Neural cell (in vitro differentiated cells): ENCODE measurements around the gene RET. TPM values are rescaled to one million over a fixed set of nuclear protein-coding genes. Genes with fewer than 3 reads are reported as not detected.

Experiments
- H2AFZ ChIP-seq: fragments of 200-600, 300-800 bp; sonication (generic), shearing (Covaris generic); 2 replicates; pipeline ENCODE4 v1.6.0; 2014; ENCODE audit warnings: low read depth, mild to moderate bottlenecking, antibody characterized with exemption, low read length, moderate library complexity
- H3F3A ChIP-seq: fragments of 200-600 bp; shearing (Covaris generic); 2 replicates; pipeline ENCODE4 v1.6.1; 2016; ENCODE audit warnings: mild to moderate bottlenecking, moderate library complexity, mixed read lengths, antibody characterized with exemption, low read length; ENCODE audit not compliant: insufficient read depth, poor library complexity, severe bottlenecking
- H3K27ac ChIP-seq: fragments of 200-600, 300-800 bp; sonication (generic), shearing (Covaris generic); 2 replicates; pipeline ENCODE4 v1.5.1; 2014; ENCODE audit warnings: mild to moderate bottlenecking, low read length, moderate library complexity
- H3K27me3 ChIP-seq: fragments of 300-800, 200-600 bp; sonication (generic), shearing (Covaris generic); 2 replicates; pipeline ENCODE4 v1.6.0; 2014; ENCODE audit warnings: mild to moderate bottlenecking, low read depth, low read length, moderate library complexity; ENCODE audit not compliant: insufficient read depth
- H3K36me3 ChIP-seq: fragments of 300-800, 200-600 bp; sonication (generic), shearing (Covaris generic); 2 replicates; pipeline ENCODE4 v1.5.1; 2014; ENCODE audit warnings: mild to moderate bottlenecking, antibody characterized with exemption, low read length, moderate library complexity; ENCODE audit not compliant: insufficient read depth
- H3K4me2 ChIP-seq: fragments of 300-800, 200-600 bp; sonication (generic), shearing (Covaris generic); 2 replicates; pipeline ENCODE4 v1.6.0; 2014; ENCODE audit warnings: mild to moderate bottlenecking, low read length
- H3K4me3 ChIP-seq: fragments of 300-800, 200-600 bp; sonication (generic), shearing (Covaris generic); 2 replicates; pipeline ENCODE4 v1.5.1; 2014; ENCODE audit warnings: mild to moderate bottlenecking, low read length, moderate library complexity
- H3K79me2 ChIP-seq: fragments of 200-600 bp; shearing (Covaris generic); replicated peaks from 2 replicates; pipeline ENCODE4 v1.6.0; 2014; ENCODE audit warnings: mild to moderate bottlenecking, low read length, moderate library complexity; ENCODE audit not compliant: insufficient read depth
- H3K9ac ChIP-seq: fragments of 300-800, 200-600 bp; sonication (generic), shearing (Covaris generic); 2 replicates; pipeline ENCODE4 v1.6.1; 2016; ENCODE audit warnings: mild to moderate bottlenecking, low read length, mixed read lengths
- H3K9me2 ChIP-seq: fragments of 200-600 bp; shearing (Covaris generic); 2 replicates; pipeline ENCODE4 v1.6.1; 2016; ENCODE audit warnings: mild to moderate bottlenecking, low read length, mixed read lengths; ENCODE audit not compliant: insufficient read depth
- H3K9me3 ChIP-seq: fragments of 200-600, 300-800 bp; sonication (generic), shearing (Covaris generic); 2 replicates; pipeline ENCODE4 v1.6.1; 2016; ENCODE audit warnings: mild to moderate bottlenecking, mixed run types, low read length, moderate library complexity, mixed read lengths
- H4K20me1 ChIP-seq: fragments of 200-600 bp; shearing (Covaris generic); 2 replicates; pipeline ENCODE4 v1.6.1; 2016; ENCODE audit warnings: mild to moderate bottlenecking, mixed run types; ENCODE audit not compliant: insufficient read depth
- CTCF ChIP-seq: fragments of 450-650 bp; IDR thresholded peaks from 2 replicates; pipeline ENCODE4 v1.5.1; 2014; ENCODE audit warnings: antibody characterized with exemption, mild to moderate bottlenecking, moderate library complexity; ENCODE audit not compliant: poor library complexity, severe bottlenecking
- EP300 ChIP-seq: fragments of 450-650 bp; conservative IDR thresholded peaks from 2 replicates; pipeline ENCODE4 v1.6.1; 2014; ENCODE audit warnings: antibody characterized with exemption, mild to moderate bottlenecking, moderate library complexity; ENCODE audit not compliant: poor library complexity, severe bottlenecking
- EZH2 ChIP-seq: fragments of 200-600, 300-800 bp; shearing (Covaris generic), sonication (generic); IDR thresholded peaks from 2 replicates; pipeline ENCODE4 v1.6.1; 2014; ENCODE audit warnings: antibody characterized with exemption, low read length, borderline replicate concordance, mild to moderate bottlenecking; ENCODE audit not compliant: insufficient read depth, poor library complexity, severe bottlenecking
- MXI1 ChIP-seq: fragments of 450-650 bp; conservative IDR thresholded peaks from 2 replicates; pipeline ENCODE4 v1.6.1; 2014; ENCODE audit warnings: antibody characterized with exemption, mild to moderate bottlenecking; ENCODE audit not compliant: poor library complexity, severe bottlenecking
- POLR2AphosphoS5 ChIP-seq: IDR thresholded peaks from 2 replicates; pipeline ENCODE4 v1.6.1; 2012
- RAD21 ChIP-seq: fragments of 450-650 bp; conservative IDR thresholded peaks from 2 replicates; pipeline ENCODE4 v1.6.1; 2014; ENCODE audit warnings: antibody characterized with exemption, mild to moderate bottlenecking, moderate library complexity
- SMC3 ChIP-seq: fragments of 450-650 bp; conservative IDR thresholded peaks from 2 replicates; pipeline ENCODE4 v1.6.1; 2014; ENCODE audit warnings: antibody characterized with exemption, mild to moderate bottlenecking, moderate library complexity; ENCODE audit not compliant: poor library complexity
- TAF1 ChIP-seq: IDR thresholded peaks from 2 replicates; pipeline ENCODE4 v1.6.1; 2012; ENCODE audit warnings: low read depth
- polyA plus RNA-seq: library from polyadenylated mRNA; depleted of rRNA; stranded (reverse); fragments of >200 nt; gene quantifications from 2 replicates; pipeline ENCODE4 v1.2.3, GENCODE V29; 2014
- TF ChIP-seq, protein P1 (sequence below): IDR thresholded peaks from 2 replicates; pipeline ENCODE4 v1.6.1; 2012; ENCODE audit warnings: borderline replicate concordance

RET gene
- polyA plus RNA-seq, 1 donor from 2014 or later = 1.7 TPM

- Histone ChIP-seq H3K9me3 (no peaks in the 10 kb centered on the region), H3K27ac (peak within 1 kb of the TSS; percentile 97), H3F3A (no peaks in the 10 kb centered on the region), H3K79me2 (peaks cover 48% of the 10 kb centered on the region), H4K20me1 (no peaks in the 10 kb centered on the region), H2AFZ (peak within 1 kb of the TSS; percentile 87), H3K4me2 (peak within 1 kb of the TSS; percentile 76), H3K36me3 (no peaks in the 10 kb centered on the region), H3K9me2 (no peaks in the 10 kb centered on the region), H3K9ac (peak within 1 kb of the TSS; percentile 97), H3K27me3 (no peaks in the 10 kb centered on the region), H3K4me3 (peak within 1 kb of the TSS; percentile 87)
- TF ChIP-seq EZH2 (no peak), POLR2AphosphoS5 (peak; percentile 93), CTCF (peak; percentile 43), EP300 (peak; percentile 52), RAD21 (peak; percentile 22), MXI1 (peak; percentile 57), SMC3 (peak; percentile 39), TAF1 (peak; percentile 50)
- TF ChIP-seq, protein P1, sequence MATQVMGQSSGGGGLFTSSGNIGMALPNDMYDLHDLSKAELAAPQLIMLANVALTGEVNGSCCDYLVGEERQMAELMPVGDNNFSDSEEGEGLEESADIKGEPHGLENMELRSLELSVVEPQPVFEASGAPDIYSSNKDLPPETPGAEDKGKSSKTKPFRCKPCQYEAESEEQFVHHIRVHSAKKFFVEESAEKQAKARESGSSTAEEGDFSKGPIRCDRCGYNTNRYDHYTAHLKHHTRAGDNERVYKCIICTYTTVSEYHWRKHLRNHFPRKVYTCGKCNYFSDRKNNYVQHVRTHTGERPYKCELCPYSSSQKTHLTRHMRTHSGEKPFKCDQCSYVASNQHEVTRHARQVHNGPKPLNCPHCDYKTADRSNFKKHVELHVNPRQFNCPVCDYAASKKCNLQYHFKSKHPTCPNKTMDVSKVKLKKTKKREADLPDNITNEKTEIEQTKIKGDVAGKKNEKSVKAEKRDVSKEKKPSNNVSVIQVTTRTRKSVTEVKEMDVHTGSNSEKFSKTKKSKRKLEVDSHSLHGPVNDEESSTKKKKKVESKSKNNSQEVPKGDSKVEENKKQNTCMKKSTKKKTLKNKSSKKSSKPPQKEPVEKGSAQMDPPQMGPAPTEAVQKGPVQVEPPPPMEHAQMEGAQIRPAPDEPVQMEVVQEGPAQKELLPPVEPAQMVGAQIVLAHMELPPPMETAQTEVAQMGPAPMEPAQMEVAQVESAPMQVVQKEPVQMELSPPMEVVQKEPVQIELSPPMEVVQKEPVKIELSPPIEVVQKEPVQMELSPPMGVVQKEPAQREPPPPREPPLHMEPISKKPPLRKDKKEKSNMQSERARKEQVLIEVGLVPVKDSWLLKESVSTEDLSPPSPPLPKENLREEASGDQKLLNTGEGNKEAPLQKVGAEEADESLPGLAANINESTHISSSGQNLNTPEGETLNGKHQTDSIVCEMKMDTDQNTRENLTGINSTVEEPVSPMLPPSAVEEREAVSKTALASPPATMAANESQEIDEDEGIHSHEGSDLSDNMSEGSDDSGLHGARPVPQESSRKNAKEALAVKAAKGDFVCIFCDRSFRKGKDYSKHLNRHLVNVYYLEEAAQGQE = peak; percentile 71
Measured at GRCh38 chr10:43138021-43138756, 61.3 kb downstream of the RET start, which contains the start of gene CSGALNACT2. TSS of gene CSGALNACT2 (plus strand) at chr10:43138445. CDS start at chr10:43155150, 16,705 bp downstream.

- H2AFZ ChIP-seq = peak overlapping the region; percentile 81
- peak overlapping the region; percentile 60 for H3K4me2 ChIP-seq
- no peaks in the 10 kb centered on the region for H4K20me1 ChIP-seq
- no peaks in the 10 kb centered on the region for H3K36me3 ChIP-seq
- peak overlapping the region; percentile 97 for H3K9ac ChIP-seq
- no peaks in the 10 kb centered on the region for H3K9me3 ChIP-seq
- H3K27me3 ChIP-seq = no peaks in the 10 kb centered on the region
- H3F3A ChIP-seq = no peaks in the 10 kb centered on the region
- H3K9me2 ChIP-seq = no peaks in the 10 kb centered on the region
- peak overlapping the region; percentile 87 for H3K4me3 ChIP-seq
- no peak for TF ChIP-seq MXI1
- peak; percentile 49 for TF ChIP-seq RAD21
- no peak for TF ChIP-seq EZH2
- TF ChIP-seq, protein P1 = no peak
- TF ChIP-seq POLR2AphosphoS5 = peak; percentile 48
- TF ChIP-seq EP300 = no peak
- peak; percentile 39 for TF ChIP-seq CTCF
- TF ChIP-seq SMC3 = peak; percentile 23
- TF ChIP-seq TAF1 = peak; percentile 51
- peaks cover 50% of the 10 kb centered on the region for H3K79me2 ChIP-seq
- peak overlapping the region; percentile 81 for H3K27ac ChIP-seq
Measured at GRCh38 chr10:43138757-43139241, 61.9 kb downstream of the RET start.
